OCI-LY3 (cell line): ENCODE results near the gene ATP10A.

Experiments used
- H2AFZ ChIP-seq: fragments of 200-600, 300-600 bp; shearing (Covaris generic); 2 replicates; pipeline ENCODE4 v1.6.0; 2014; ENCODE audit warnings: antibody characterized with exemption, low read depth, low read length
- H3K27ac ChIP-seq: fragments of 200-600, 300-600 bp; sonication (generic); 2 replicates; pipeline ENCODE4 v1.5.1; 2014; ENCODE audit warnings: mild to moderate bottlenecking, low read length, moderate library complexity, mixed read lengths
- H3K27me3 ChIP-seq: fragments of 200-600, 300-600 bp; sonication (generic); 2 replicates; pipeline ENCODE4 v1.6.1; 2014; ENCODE audit warnings: low read depth, low read length, mixed read lengths
- H3K36me3 ChIP-seq: fragments of 200-600, 300-600 bp; sonication (generic); replicated peaks from 2 replicates; pipeline ENCODE3; 2014; ENCODE audit warnings: low read depth, low read length, mixed read lengths
- H3K4me1 ChIP-seq: fragments of 300-600, 200-600 bp; sonication (generic); 2 replicates; pipeline ENCODE4 v1.6.1; 2014; ENCODE audit warnings: low read length, mixed read lengths
- H3K4me2 ChIP-seq: fragments of 200-600, 300-600 bp; sonication (generic); 2 replicates; pipeline ENCODE4 v1.6.1; 2014; ENCODE audit warnings: low read length, mixed read lengths
- H3K4me3 ChIP-seq: fragments of 300-600, 200-600 bp; sonication (generic); 2 replicates; pipeline ENCODE4 v1.5.1; 2014; ENCODE audit warnings: antibody characterized with exemption, mild to moderate bottlenecking, low read length, moderate library complexity
- H3K79me2 ChIP-seq: fragments of 300-600, 200-600 bp; shearing (Covaris generic); 2 replicates; pipeline ENCODE4 v1.6.1; 2014; ENCODE audit warnings: mild to moderate bottlenecking, low read length, mixed read lengths
- H3K9ac ChIP-seq: fragments of 300-600, 200-600 bp; shearing (Covaris generic); 2 replicates; pipeline ENCODE4 v1.6.0; 2014; ENCODE audit warnings: mild to moderate bottlenecking, low read length, moderate library complexity
- H3K9me3 ChIP-seq: fragments of 200-600, 300-600 bp; shearing (Covaris generic); 2 replicates; pipeline ENCODE4 v1.6.1; 2014; ENCODE audit warnings: low read length, mixed read lengths; ENCODE audit not compliant: insufficient read depth
- H4K20me1 ChIP-seq: fragments of 200-600, 300-600 bp; sonication (generic); 2 replicates; pipeline ENCODE4 v1.6.1; 2016; ENCODE audit warnings: low read length, mixed read lengths; ENCODE audit not compliant: insufficient read depth
- CTCF ChIP-seq: fragments of 200-600, 300-600 bp; sonication (generic); IDR thresholded peaks from 2 replicates; pipeline ENCODE4 v1.5.1; 2014; ENCODE audit warnings: antibody characterized with exemption, low read length, low read depth
- EZH2phosphoT487 ChIP-seq: fragments of 200-600 bp; shearing (Covaris generic); IDR thresholded peaks from 2 replicates; pipeline ENCODE4 v1.6.1; 2018; ENCODE audit warnings: antibody characterized with exemption, mixed run types, low read depth

Gene ATP10A

GRCh38 chr15:25787381-25787780, 75.7 kb downstream of the ATP10A start:
- Histone ChIP-seq H3K4me3 (no peak overlapping the region), H3K9me3 (no peaks in the 10 kb centered on the region), H3K27me3 (no peaks in the 10 kb centered on the region), H3K27ac (no peak overlapping the region), H3K4me1 (no peaks in the 10 kb centered on the region), H3K9ac (no peak overlapping the region), H2AFZ (no peak overlapping the region), H3K4me2 (no peak overlapping the region), H3K79me2 (no peaks in the 10 kb centered on the region), H4K20me1 (no peaks in the 10 kb centered on the region), H3K36me3 (no peaks in the 10 kb centered on the region)
- TF ChIP-seq CTCF: no peak
- TF ChIP-seq EZH2phosphoT487: no peak

- Histone ChIP-seq H2AFZ (no peak overlapping the region), H3K4me1 (no peaks in the 10 kb centered on the region), H3K9ac (no peak overlapping the region), H3K27me3 (no peaks in the 10 kb centered on the region), H3K79me2 (no peaks in the 10 kb centered on the region), H3K4me3 (no peak overlapping the region), H3K9me3 (no peaks in the 10 kb centered on the region), H3K4me2 (no peak overlapping the region), H3K36me3 (no peaks in the 10 kb centered on the region), H4K20me1 (no peaks in the 10 kb centered on the region), H3K27ac (no peak overlapping the region)
- TF ChIP-seq EZH2phosphoT487: no peak
- no peak for TF ChIP-seq CTCF
These were observed 77.1 kb downstream of the ATP10A start for GRCh38 chr15:25786040-25786439.

- Histone ChIP-seq H4K20me1 (no peaks in the 10 kb centered on the region), H3K9me3 (no peaks in the 10 kb centered on the region), H3K9ac (no peak overlapping the region), H2AFZ (no peak overlapping the region), H3K79me2 (no peaks in the 10 kb centered on the region), H3K27ac (no peak overlapping the region), H3K27me3 (no peaks in the 10 kb centered on the region), H3K4me3 (no peak overlapping the region), H3K4me1 (no peaks in the 10 kb centered on the region), H3K36me3 (no peaks in the 10 kb centered on the region), H3K4me2 (no peak overlapping the region)
- no peak for TF ChIP-seq EZH2phosphoT487
These were observed 77.5 kb downstream of the ATP10A start for GRCh38 chr15:25785641-25786025.

- H4K20me1 ChIP-seq: no peaks in the 10 kb centered on the region
- no peak overlapping the region for H3K27ac ChIP-seq
- no peak overlapping the region for H3K4me3 ChIP-seq
- H2AFZ ChIP-seq: no peak overlapping the region
- H3K4me2 ChIP-seq: no peak overlapping the region
- no peaks in the 10 kb centered on the region for H3K79me2 ChIP-seq
- no peaks in the 10 kb centered on the region for H3K9me3 ChIP-seq
- no peaks in the 10 kb centered on the region for H3K36me3 ChIP-seq
- no peak overlapping the region for H3K9ac ChIP-seq
- no peaks in the 10 kb centered on the region for H3K27me3 ChIP-seq
- no peaks in the 10 kb centered on the region for H3K4me1 ChIP-seq
- TF ChIP-seq EZH2phosphoT487 (no peak), CTCF (no peak)
These were observed 78.1 kb downstream of the ATP10A start for GRCh38 chr15:25784876-25785640.
